Measurements from ENCODE around the gene TRPV5.
"Not testable (repeated sequence)": the region's sequence is repeated elsewhere in the genome, so short reads cannot be mapped to it uniquely, and the experiment has no call there.

Gene TRPV5

GRCh38 chr7:142933624-142934023, at the start of gene TRPV5:
TRPV5 (minus strand) TSS chr7:142933746; CDS start chr7:142933459, 287 bp downstream.
- no peak for DNase-seq

GRCh38 chr7:142978402-142978801, 44.9 kb upstream of the TRPV5 start:
- not testable (repeated sequence) for DNase-seq

- DNase-seq: no peak
Measured at GRCh38 chr7:142974626-142975025, 41.1 kb upstream of the TRPV5 start.

- no peak for DNase-seq
Measured at GRCh38 chr7:142969183-142969582, 35.6 kb upstream of the TRPV5 start.

GRCh38 chr7:142968229-142968628, 34.7 kb upstream of the TRPV5 start:
- no peak for DNase-seq

GRCh38 chr7:142964502-142965246, 31.1 kb upstream of the TRPV5 start:
- no peak for DNase-seq

GRCh38 chr7:142963993-142964392, 30.4 kb upstream of the TRPV5 start:
- DNase-seq: no peak

GRCh38 chr7:142962991-142963390, 29.4 kb upstream of the TRPV5 start:
- DNase-seq: no peak

GRCh38 chr7:142961973-142962926, 28.7 kb upstream of the TRPV5 start, which contains the start of gene KEL:
KEL (minus strand) TSS chr7:142962363; CDS start chr7:142962206, 157 bp downstream.
- no peak for DNase-seq

GRCh38 chr7:142961595-142961972, 28.0 kb upstream of the TRPV5 start:
- no peak for DNase-seq

GRCh38 chr7:142960955-142961512, 27.5 kb upstream of the TRPV5 start:
- no peak for DNase-seq

- DNase-seq: no peak
Measured at GRCh38 chr7:142959202-142959601, 25.7 kb upstream of the TRPV5 start.

GRCh38 chr7:142957723-142958122, 24.2 kb upstream of the TRPV5 start:
- peak; percentile 59 for DNase-seq

- DNase-seq: peak; percentile 93
Measured at GRCh38 chr7:142956951-142957623, 23.5 kb upstream of the TRPV5 start.

GRCh38 chr7:142954680-142955268, 21.2 kb upstream of the TRPV5 start:
- no peak for DNase-seq

GRCh38 chr7:142950235-142950634, 16.7 kb upstream of the TRPV5 start:
- DNase-seq: peak; percentile 29

- no peak for DNase-seq
Measured at GRCh38 chr7:142948603-142949002, 15.1 kb upstream of the TRPV5 start.

- no peak for DNase-seq
Measured at GRCh38 chr7:142945001-142945400, 11.5 kb upstream of the TRPV5 start.

GRCh38 chr7:142943706-142944268, 10.2 kb upstream of the TRPV5 start:
- no peak for DNase-seq

GRCh38 chr7:142942746-142943145, 9.2 kb upstream of the TRPV5 start:
- no peak for DNase-seq

GRCh38 chr7:142941541-142941940, 8.0 kb upstream of the TRPV5 start:
- no peak for DNase-seq

GRCh38 chr7:142940966-142941535, 7.5 kb upstream of the TRPV5 start:
- no peak for DNase-seq

Data from islet precursor cell (in vitro differentiated cells).